Esophagus squamous epithelium (tissue), 5 donors: ENCODE results near the gene SRMS. TPM values are rescaled to one million over a fixed set of nuclear protein-coding genes. Genes with fewer than 3 reads are reported as not detected.

Source experiments
- DNase-seq: peaks from one replicate; lab custom pipeline; 2025; lab: John Stamatoyannopoulos, UW
- H3K27ac ChIP-seq, 4 donors: fragments of 200-600 bp; sonication (generic); one replicate each; pipeline ENCODE4 v1.5.1; 2016 to 2019; ENCODE audit warnings: mild to moderate bottlenecking in 1 of 4
- H3K27me3 ChIP-seq, 4 donors: fragments of 200-600 bp; sonication (generic); 1 replicate in 3 of 4; 2 replicates in 1 of 4; pipeline versions ENCODE4 v1.5.1 to v1.6.0; 2017 to 2021; ENCODE audit warnings: antibody characterized with exemption in 1 of 4
- H3K36me3 ChIP-seq, 3 donors: fragments of 200-600 bp; sonication (generic); one replicate each; pipeline ENCODE4 v1.5.1; 2016 to 2019
- H3K4me1 ChIP-seq, 3 donors: fragments of 200-600 bp; sonication (generic); one replicate each; pipeline ENCODE4 v1.5.1; 2017 to 2019
- H3K4me3 ChIP-seq, 4 donors: fragments of 200-600 bp; sonication (generic); 1 replicate in 3 of 4; 2 replicates in 1 of 4; pipeline ENCODE4 v1.5.1; 2016 to 2019; ENCODE audit warnings: mild to moderate bottlenecking in 2 of 4, moderate library complexity in 1 of 4
- H3K9me3 ChIP-seq, 3 donors: fragments of 200-600 bp; sonication (generic); one replicate each; pipeline ENCODE4 v1.5.1; 2016 to 2019
- CTCF ChIP-seq, 6 experiments: fragments of 450-650 bp in 4 of 6; fragments of 200-600 bp in 2 of 6; sonication (generic) in 2 of 6; IDR thresholded peaks; one replicate each; pipeline ENCODE4 v1.5.1; 2016 to 2019; ENCODE audit warnings: antibody characterized with exemption in 6 of 6, mild to moderate bottlenecking in 4 of 6, moderate library complexity in 4 of 6
- POLR2A ChIP-seq, 4 donors: fragments of 450-650 bp; IDR thresholded peaks; one replicate each; pipeline ENCODE4 v1.6.1; 2017; ENCODE audit warnings: antibody characterized with exemption in 4 of 4, mild to moderate bottlenecking in 4 of 4, moderate library complexity in 3 of 4
- WGBS, 2 donors: methylation state at CpG; one replicate each; pipeline ENCODE4 v1.1.5; 2018; 5-methylcytosine and 5-hydroxymethylcytosine counted together
- intact Hi-C: fragments of 100-400 bp; cut with DNase I; formaldehyde crosslinking; loops from one replicate; pipeline ENCODE4 v1.15.0; 2022
- total RNA-seq, 4 donors: library from RNA; depleted of rRNA; stranded (reverse); fragments of >200 nt; gene quantifications; one replicate each; pipeline ENCODE4 v1.1.0, GENCODE V29; 2016
- donor health status: DM: yes; HTN: yes; CAD: no.

The SRMS gene
- total RNA-seq, 4 donors from 2014 or later, result not detected

GRCh38 chr20:63553251-63553932 is 5.8 kb upstream of the SRMS start:
- peak; percentile 52 for DNase-seq
- Histone ChIP-seq H3K4me3 (peak overlapping the region; percentile 40 to 77 (median 56)), H3K27me3 (peaks cover 0 to 51% (median 0%) of the 10 kb centered on the region in 4 donors), H3K27ac (peak overlapping the region in 2 of 4 donors; percentile 58 to 61), H3K9me3 (no peaks in the 10 kb centered on the region), H3K36me3 (peaks cover 0 to 5% (median 0%) of the 10 kb centered on the region in 3 donors), H3K4me1 (peaks cover 10 to 26% (median 18%) of the 10 kb centered on the region in 3 donors)
- 2 to 5% methylated on average over 12 to 20 of the region's 37 CpGs for WGBS, 2 donors
- intact Hi-C loops, result no loop called here
- TF ChIP-seq CTCF (IDR thresholded peaks at IDR 0.05) (no peak), POLR2A (IDR thresholded peaks at IDR 0.05) (no peak)

DNA sequence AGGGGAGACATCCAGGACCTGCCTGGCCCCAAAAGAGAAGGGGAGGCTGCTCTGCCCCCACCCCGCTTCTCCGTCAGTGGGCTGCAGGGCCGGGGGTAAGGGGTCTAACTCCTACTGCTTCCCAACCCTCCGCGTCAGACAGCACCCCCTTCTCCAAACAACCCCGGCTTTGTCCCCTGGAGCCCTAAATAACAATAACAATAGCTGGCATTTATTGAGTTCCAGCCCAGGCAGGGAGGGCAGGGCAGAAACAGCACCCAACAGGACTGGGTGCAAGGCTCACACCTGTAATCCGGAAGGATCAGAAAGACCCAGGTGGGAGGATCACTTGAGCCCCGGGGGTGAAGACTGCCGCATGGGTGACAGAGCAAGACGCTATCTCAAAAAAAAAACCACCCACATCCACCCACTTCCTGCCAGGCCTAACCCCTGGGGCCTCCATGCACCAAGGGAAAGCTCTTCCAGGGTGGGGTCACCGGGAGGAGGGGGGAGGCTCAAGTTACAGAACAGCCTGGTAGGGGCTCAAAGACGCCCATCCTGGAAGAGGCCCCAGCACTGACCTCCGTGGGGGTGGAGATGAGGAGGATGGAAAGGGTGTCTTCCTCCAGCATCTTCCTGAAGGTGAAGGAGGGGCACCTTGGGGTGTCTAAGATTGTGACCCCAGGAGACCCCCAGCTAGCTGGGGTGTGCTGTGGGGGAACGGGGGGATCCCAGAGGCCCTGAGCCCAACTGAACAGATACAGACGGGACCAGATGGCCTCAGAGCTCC is 5.1 kb upstream of the SRMS start:
- Histone ChIP-seq H3K36me3 (no peaks in the 10 kb centered on the region), H3K27me3 (peaks cover 0 to 58% (median 0%) of the 10 kb centered on the region in 4 donors), H3K4me3 (peak overlapping the region in 1 of 4 donors; percentile 12), H3K9me3 (no peaks in the 10 kb centered on the region), H3K4me1 (peaks cover 10 to 30% (median 18%) of the 10 kb centered on the region in 3 donors), H3K27ac (peak overlapping the region in 1 of 4 donors; percentile 25)
- intact Hi-C loops, result no loop called here
- 22 to 33% methylated on average over 13 of the region's 15 CpGs for WGBS, 2 donors
- no peak for DNase-seq
- TF ChIP-seq POLR2A (IDR thresholded peaks at IDR 0.05), result no peak
- TF ChIP-seq CTCF (IDR thresholded peaks at IDR 0.05), result no peak

DNA sequence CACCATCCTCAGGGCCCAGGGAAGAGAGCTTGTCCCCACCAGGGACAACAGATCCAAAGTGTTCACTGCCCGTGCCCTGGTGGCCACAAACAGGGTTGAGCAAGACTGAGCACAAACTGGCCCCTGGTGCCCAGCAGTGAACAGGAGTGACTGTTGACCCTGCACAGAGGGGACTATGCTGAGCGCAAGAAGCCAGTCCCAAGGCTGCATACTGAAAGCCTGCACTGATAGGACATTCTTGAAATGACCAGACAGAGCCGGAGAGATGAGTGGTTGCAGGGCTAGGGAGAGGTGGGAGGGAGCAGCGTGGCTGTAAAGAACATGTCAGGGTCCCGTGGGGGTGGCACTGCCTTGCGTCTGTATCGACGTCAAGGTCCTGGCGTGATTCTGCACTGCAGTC is 3.5 kb upstream of the SRMS start:
- H3K36me3 ChIP-seq, result no peaks in the 10 kb centered on the region
- no peak overlapping the region for H3K4me3 ChIP-seq
- intact Hi-C loops, result no loop called here
- TF ChIP-seq POLR2A (IDR thresholded peaks at IDR 0.05), result no peak
- TF ChIP-seq CTCF (IDR thresholded peaks at IDR 0.05), result no peak
- 45 to 58% methylated on average over 7 to 8 of the region's 9 CpGs for WGBS, 2 donors
- no peak for DNase-seq
- peaks cover 0 to 74% (median 0%) of the 10 kb centered on the region in 4 donors for H3K27me3 ChIP-seq
- H3K27ac ChIP-seq, result no peak overlapping the region
- peaks cover 10 to 36% (median 18%) of the 10 kb centered on the region in 3 donors for H3K4me1 ChIP-seq
- no peaks in the 10 kb centered on the region for H3K9me3 ChIP-seq

DNA sequence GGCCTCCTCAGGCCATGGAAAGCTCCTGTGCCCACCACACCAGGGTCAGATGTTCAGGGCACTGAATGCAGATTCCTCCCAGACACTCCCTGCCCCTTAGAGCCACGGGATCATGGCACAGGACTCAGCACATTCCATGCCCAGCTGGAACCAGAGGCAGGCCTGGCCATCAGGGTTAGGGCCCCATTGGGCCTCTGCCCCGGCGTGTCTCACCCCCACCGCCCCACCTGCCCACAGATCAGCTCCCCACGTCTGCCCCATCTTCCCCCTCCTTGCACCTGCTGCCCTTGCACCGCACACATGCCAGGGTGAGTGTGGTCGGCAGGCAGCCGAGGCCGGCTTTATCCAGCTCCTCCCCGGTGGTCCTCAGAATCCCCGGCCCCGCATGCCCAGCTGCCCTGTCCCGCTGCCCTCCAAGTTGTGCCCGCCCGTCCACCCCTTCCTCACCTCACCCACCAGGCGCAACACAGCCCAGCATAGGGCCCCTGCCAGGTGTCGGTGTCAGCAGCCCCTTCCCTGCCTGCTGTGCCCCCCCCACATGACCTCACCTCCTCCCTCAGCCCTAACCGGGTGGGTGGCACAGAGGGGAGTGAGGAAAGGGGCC is 2.2 kb upstream of the SRMS start:
- intact Hi-C loops, result no loop called here
- Histone ChIP-seq H3K9me3 (no peaks in the 10 kb centered on the region), H3K27me3 (peaks cover 0 to 86% (median 0%) of the 10 kb centered on the region in 4 donors), H3K4me3 (no peak overlapping the region), H3K36me3 (no peaks in the 10 kb centered on the region), H3K4me1 (peaks cover 17 to 47% (median 18%) of the 10 kb centered on the region in 3 donors), H3K27ac (no peak overlapping the region)
- WGBS, 2 donors, result 73 to 81% methylated on average over 3 to 5 of the region's 18 CpGs
- TF ChIP-seq CTCF (IDR thresholded peaks at IDR 0.05) (no peak), POLR2A (IDR thresholded peaks at IDR 0.05) (no peak)
- DNase-seq, result no peak
